ENCODE measurements around the gene SULT2B1. TPM values are rescaled to one million over a fixed set of nuclear protein-coding genes. Genes with fewer than 3 reads are reported as not detected.
"Not testable (repeated sequence)": the region's sequence is repeated elsewhere in the genome, so short reads cannot be mapped to it uniquely, and the experiment has no call there.

SULT2B1 gene
- total RNA-seq, 2 experiments from 2014 or later: not detected

GRCh38 chr19:48538057-48538456, 13.9 kb upstream of the SULT2B1 start:
- not testable (repeated sequence) for ATAC-seq

GRCh38 chr19:48539503-48540096, 12.4 kb upstream of the SULT2B1 start:
- Mint-ChIP-seq H3K27me3 (no peaks in the 10 kb centered on the region), H3K4me3 (no peak overlapping the region), H3K36me3 (no peaks in the 10 kb centered on the region), H3K27ac (no peak overlapping the region), H3K9me3 (ENCODE audit: low read depth) (no peaks in the 10 kb centered on the region), H3K4me1 (no peaks in the 10 kb centered on the region)
- CTCF ChIA-PET: interaction anchor here (0.5 to 1.4 kb wide), 2 partner anchors 11 to 25 kb away, joined by 3 read pairs; no protein-coding TSS in a partner anchor
- ATAC-seq (no peak), DNase-seq (no peak)

More at GRCh38 chr19:48538057-48538456, 13.9 kb upstream of the SULT2B1 start:
- H3K9me3 Mint-ChIP-seq (ENCODE audit: low read depth); H3K36me3 Mint-ChIP-seq; DNase-seq; H3K27ac Mint-ChIP-seq; CTCF ChIA-PET; H3K4me1 Mint-ChIP-seq; H3K4me3 Mint-ChIP-seq; H3K27me3 Mint-ChIP-seq: not testable (repeated sequence)

GRCh38 chr19:48540110-48540509, 11.9 kb upstream of the SULT2B1 start:
- no peak for DNase-seq
- CTCF ChIA-PET: interaction anchor here (1.4 kb wide), 1 partner anchor 11 kb away, joined by 3 read pairs; no protein-coding TSS in a partner anchor
- H3K9me3 Mint-ChIP-seq (ENCODE audit: low read depth): no peaks in the 10 kb centered on the region
- no peak overlapping the region for H3K4me3 Mint-ChIP-seq
- no peaks in the 10 kb centered on the region for H3K27me3 Mint-ChIP-seq
- no peak for ATAC-seq
- H3K36me3 Mint-ChIP-seq: no peaks in the 10 kb centered on the region
- H3K27ac Mint-ChIP-seq: no peak overlapping the region
- no peaks in the 10 kb centered on the region for H3K4me1 Mint-ChIP-seq

DNA sequence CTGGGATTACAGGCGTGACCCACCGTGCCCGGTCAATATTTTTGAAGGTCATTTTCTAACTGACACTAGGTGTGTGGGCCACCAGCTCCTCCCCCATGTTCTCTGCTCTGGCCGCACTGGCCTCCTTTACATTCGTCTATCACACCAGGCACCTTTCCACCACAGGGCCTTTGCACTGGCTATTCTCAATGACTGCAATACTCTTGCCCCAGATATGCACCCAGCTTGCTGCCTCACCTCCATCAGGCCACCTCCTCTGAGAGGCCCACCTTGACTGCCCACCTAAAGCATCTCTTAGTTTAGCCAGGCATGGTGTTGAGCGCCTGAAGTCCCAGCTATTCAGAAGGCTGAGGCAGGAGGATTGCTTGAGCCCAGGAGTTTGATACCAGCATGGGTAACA, 10.2 kb upstream of the SULT2B1 start:
- Mint-ChIP-seq H3K4me1 (no peaks in the 10 kb centered on the region), H3K27me3 (no peaks in the 10 kb centered on the region), H3K27ac (no peak overlapping the region), H3K9me3 (ENCODE audit: low read depth) (no peaks in the 10 kb centered on the region), H3K4me3 (no peak overlapping the region), H3K36me3 (no peaks in the 10 kb centered on the region)
- no peak for DNase-seq
- ATAC-seq: no peak
- CTCF ChIA-PET: no interaction called here

GRCh38 chr19:48543121-48543710, 8.8 kb upstream of the SULT2B1 start:
- DNase-seq (no peak), ATAC-seq (no peak)
- H3K27ac Mint-ChIP-seq: no peak overlapping the region
- H3K9me3 Mint-ChIP-seq (ENCODE audit: low read depth): no peaks in the 10 kb centered on the region
- CTCF ChIA-PET: no interaction called here
- H3K4me1 Mint-ChIP-seq: no peaks in the 10 kb centered on the region
- H3K36me3 Mint-ChIP-seq: no peaks in the 10 kb centered on the region
- no peaks in the 10 kb centered on the region for H3K27me3 Mint-ChIP-seq
- no peak overlapping the region for H3K4me3 Mint-ChIP-seq

GRCh38 chr19:48544856-48545750, 6.9 kb upstream of the SULT2B1 start:
- Mint-ChIP-seq H3K9me3 (ENCODE audit: low read depth) (no peaks in the 10 kb centered on the region), H3K4me1 (no peaks in the 10 kb centered on the region), H3K36me3 (no peaks in the 10 kb centered on the region), H3K27me3 (no peaks in the 10 kb centered on the region), H3K27ac (no peak overlapping the region), H3K4me3 (no peak overlapping the region)
- no peak for ATAC-seq
- DNase-seq: no peak
- CTCF ChIA-PET: no interaction called here

- no peaks in the 10 kb centered on the region for H3K4me1 Mint-ChIP-seq
- CTCF ChIA-PET: no interaction called here
These were observed 4.2 kb upstream of the SULT2B1 start for GRCh38 chr19:48547722-48548121.

GRCh38 chr19:48548253-48548911, 3.6 kb upstream of the SULT2B1 start:
- Mint-ChIP-seq H3K27ac (no peak overlapping the region), H3K27me3 (no peaks in the 10 kb centered on the region), H3K4me1 (no peaks in the 10 kb centered on the region), H3K4me3 (no peak overlapping the region), H3K36me3 (no peaks in the 10 kb centered on the region), H3K9me3 (ENCODE audit: low read depth) (no peaks in the 10 kb centered on the region)
- DNase-seq: no peak
- ATAC-seq: no peak
- CTCF ChIA-PET: no interaction called here

More at GRCh38 chr19:48547722-48548121, 4.2 kb upstream of the SULT2B1 start:
- no peaks in the 10 kb centered on the region for H3K9me3 Mint-ChIP-seq (ENCODE audit: low read depth)
- H3K27ac Mint-ChIP-seq: no peak overlapping the region
- ATAC-seq (no peak), DNase-seq (no peak)
- no peaks in the 10 kb centered on the region for H3K36me3 Mint-ChIP-seq
- H3K4me3 Mint-ChIP-seq: no peak overlapping the region
- no peaks in the 10 kb centered on the region for H3K27me3 Mint-ChIP-seq

GRCh38 chr19:48549380-48549779, 2.6 kb upstream of the SULT2B1 start:
- no peak for ATAC-seq
- Mint-ChIP-seq H3K4me3 (no peak overlapping the region), H3K36me3 (no peaks in the 10 kb centered on the region), H3K9me3 (ENCODE audit: low read depth) (no peaks in the 10 kb centered on the region), H3K27ac (no peak overlapping the region), H3K4me1 (no peaks in the 10 kb centered on the region), H3K27me3 (no peaks in the 10 kb centered on the region)
- CTCF ChIA-PET: no interaction called here
- no peak for DNase-seq

- DNase-seq: no peak
- ATAC-seq: no peak
- Mint-ChIP-seq H3K27me3 (peaks cover 6% of the 10 kb centered on the region), H3K4me3 (no peak overlapping the region), H3K36me3 (no peaks in the 10 kb centered on the region), H3K9me3 (ENCODE audit: low read depth) (no peaks in the 10 kb centered on the region), H3K27ac (no peak overlapping the region), H3K4me1 (no peaks in the 10 kb centered on the region)
- CTCF ChIA-PET: interaction anchor here (1.3 kb wide), 1 partner anchor 59 kb away, joined by 4 read pairs; no protein-coding TSS in a partner anchor
These were observed 692 bp downstream of the SULT2B1 start for GRCh38 chr19:48552406-48553322.

- Mint-ChIP-seq H3K27me3 (peaks cover 12% of the 10 kb centered on the region), H3K4me1 (no peaks in the 10 kb centered on the region), H3K9me3 (ENCODE audit: low read depth) (no peaks in the 10 kb centered on the region), H3K4me3 (no peak overlapping the region), H3K27ac (no peak overlapping the region), H3K36me3 (no peaks in the 10 kb centered on the region)
- DNase-seq (no peak), ATAC-seq (no peak)
- CTCF ChIA-PET: interaction anchor here (0.7 to 1.3 kb wide), 3 partner anchors 14 to 60 kb away, joined by 4 to 5 read pairs (median 4); no protein-coding TSS in a partner anchor
These were observed 1.9 kb downstream of the SULT2B1 start for GRCh38 chr19:48553676-48554384.
